K562 (cell line): ENCODE measurements around the gene FH.

Source experiments
- CREB1 ChIP-seq, 2 experiments: sonication (generic) in 1 of 2; formaldehyde crosslinking in 1 of 2; IDR thresholded peaks; 2 replicates each; pipeline versions ENCODE4 v1.6.1 to v1.8.0; 2012 to 2022; ENCODE audit warnings: inconsistent platforms in 1 of 2, mild to moderate bottlenecking in 1 of 2, missing genetic modification reagents in 1 of 2, moderate library complexity in 1 of 2
- EP300 ChIP-seq: IDR thresholded peaks from 2 replicates; pipeline ENCODE4 v1.6.1; 2012; ENCODE audit warnings: low read length, improper control_type of control experiment
- EZH2 ChIP-seq: IDR thresholded peaks from 2 replicates; pipeline ENCODE4 v1.6.1; 2012; ENCODE audit warnings: low read depth, mild to moderate bottlenecking, inconsistent platforms, low read length, borderline replicate concordance
- HES1 ChIP-seq: fragments of 450-650 bp; IDR thresholded peaks from 2 replicates; pipeline ENCODE4 v1.6.1; 2016; ENCODE audit warnings: low read depth, mild to moderate bottlenecking, moderate library complexity
- MGA ChIP-seq: fragments of 450-650 bp; IDR thresholded peaks from 2 replicates; pipeline ENCODE4 v1.6.1; 2016; ENCODE audit warnings: mild to moderate bottlenecking, moderate library complexity
- PATZ1 ChIP-seq: fragments of 250-450 bp; sonication (Bioruptor Pico); IDR thresholded peaks from 2 replicates; pipeline ENCODE4 v1.5.0; 2020; ENCODE audit warnings: mild to moderate bottlenecking, borderline replicate concordance
- POLR2A ChIP-seq: fragments of 450-650 bp; conservative IDR thresholded peaks from 2 replicates; pipeline ENCODE4 v1.6.1; 2016
- POLR2AphosphoS2 ChIP-seq: IDR thresholded peaks from 2 replicates; pipeline ENCODE4 v1.6.1; 2012; ENCODE audit warnings: low read length, improper control_type of control experiment
- RFX5 ChIP-seq: IDR thresholded peaks from 2 replicates; pipeline ENCODE4 v1.6.1; 2011; ENCODE audit warnings: low read depth, mild to moderate bottlenecking, improper control_type of control experiment, low read length
- TCF7L2 ChIP-seq: fragments of 150-350 bp; IDR thresholded peaks from 2 replicates; pipeline ENCODE4 v1.6.1; 2016; ENCODE audit warnings: low read depth, mild to moderate bottlenecking, low read length, moderate library complexity
- ZNF24 ChIP-seq: fragments of 450-650 bp; IDR thresholded peaks from 2 replicates; pipeline ENCODE4 v1.6.1; 2016
- ZNF655 ChIP-seq: fragments of 250-450 bp; sonication (Bioruptor Pico); IDR thresholded peaks from 2 replicates; pipeline ENCODE4 v1.5.0; 2021

- TF ChIP-seq ZNF24 (no peak), MGA (no peak), PATZ1 (CRISPR knock-in tag) (no peak), POLR2AphosphoS2 (no peak), CREB1 (IDR thresholded peaks at IDR 0.05) (no peak), CREB1 (CRISPR knock-in tag; IDR thresholded peaks at IDR 0.05) (no peak), ZNF655 (CRISPR knock-in tag) (no peak), EP300 (no peak), RFX5 (no peak), EZH2 (no peak), POLR2A (no peak), TCF7L2 (no peak), HES1 (no peak)
These were observed 16.7 kb upstream of the FH start for GRCh38 chr1:241536304-241536703.
